Liver (tissue), 9 donors: ENCODE data around the gene PGBD2. TPM values are rescaled to one million over a fixed set of nuclear protein-coding genes. Genes with fewer than 3 reads are reported as not detected.
A peak's percentile ranks its signal among the peaks of the same experiment; 100 is the strongest.

ENCODE experiments used
- DNase-seq: peaks from one replicate; pipeline ENCODE4 v3.0.0-alpha.2; 2017; ENCODE audit warnings: low spot score
- H3K27ac ChIP-seq, 2 donors: one replicate each; pipeline ENCODE4 v1.7.0; 2013; ENCODE audit warnings: inconsistent platforms in 2 of 2, low read length in 2 of 2, control low read depth in 1 of 2, low read depth in 1 of 2, mild to moderate bottlenecking in 1 of 2
- H3K27me3 ChIP-seq, 4 donors: one replicate each; pipeline versions ENCODE4 v1.6.1 to v1.7.0; 2013; ENCODE audit warnings: low read length in 3 of 4, inconsistent platforms in 1 of 4, mild to moderate bottlenecking in 1 of 4, moderate library complexity in 1 of 4; ENCODE audit not compliant: control insufficient read depth in 4 of 4, insufficient read depth in 4 of 4
- H3K36me3 ChIP-seq, 4 donors: one replicate each; pipeline versions ENCODE4 v1.6.1 to v1.7.0; 2013; ENCODE audit warnings: low read length in 3 of 4, mild to moderate bottlenecking in 3 of 4, low read depth in 1 of 4, moderate library complexity in 1 of 4; ENCODE audit not compliant: control insufficient read depth in 4 of 4, insufficient read depth in 3 of 4
- H3K4me1 ChIP-seq, 4 donors: one replicate each; pipeline versions ENCODE4 v1.6.1 to v1.7.0; 2013; ENCODE audit warnings: low read length in 3 of 4, mild to moderate bottlenecking in 3 of 4, moderate library complexity in 1 of 4; ENCODE audit not compliant: control insufficient read depth in 4 of 4, insufficient read depth in 4 of 4
- H3K4me3 ChIP-seq, 3 donors: one replicate each; pipeline versions ENCODE4 v1.6.1 to v1.7.0; 2013; ENCODE audit warnings: low read length in 3 of 3, control low read depth in 1 of 3, low read depth in 1 of 3, mild to moderate bottlenecking in 1 of 3
- H3K9ac ChIP-seq, 2 donors: one replicate each; pipeline ENCODE4 v1.7.0; 2013; ENCODE audit warnings: low read length in 2 of 2, mild to moderate bottlenecking in 2 of 2, moderate library complexity in 2 of 2, control low read depth in 1 of 2, low read depth in 1 of 2
- H3K9me3 ChIP-seq, 4 donors: one replicate each; pipeline versions ENCODE4 v1.6.1 to v1.7.0; 2013; ENCODE audit warnings: low read length in 3 of 4; ENCODE audit not compliant: control insufficient read depth in 4 of 4
- ATF3 ChIP-seq: IDR thresholded peaks from 2 replicates; pipeline ENCODE4 v1.6.1; 2016; ENCODE audit warnings: antibody characterized with exemption
- EGR1 ChIP-seq, 2 donors: IDR thresholded peaks; 2 replicates each; pipeline ENCODE4 v1.6.1; 2016 to 2018; ENCODE audit warnings: antibody characterized with exemption in 2 of 2, low read depth in 2 of 2
- FOXA1 ChIP-seq: IDR thresholded peaks from 2 replicates; pipeline ENCODE4 v1.6.1; 2016; ENCODE audit warnings: antibody characterized with exemption
- HNF4A ChIP-seq, 2 donors: conservative IDR thresholded peaks; 2 replicates each; pipeline ENCODE4 v1.6.1; 2016; ENCODE audit warnings: antibody characterized with exemption in 2 of 2, mild to moderate bottlenecking in 2 of 2
- HNF4G ChIP-seq: IDR thresholded peaks from 2 replicates; pipeline ENCODE4 v1.6.1; 2016; ENCODE audit warnings: antibody characterized with exemption
- MAX ChIP-seq: IDR thresholded peaks from 2 replicates; pipeline ENCODE4 v1.6.1; 2016; ENCODE audit warnings: antibody characterized with exemption
- RAD21 ChIP-seq, 2 donors: IDR thresholded peaks; 2 replicates each; pipeline ENCODE4 v1.6.1; 2016; ENCODE audit warnings: antibody characterized with exemption in 2 of 2, mild to moderate bottlenecking in 2 of 2
- SP1 ChIP-seq: IDR thresholded peaks from 2 replicates; pipeline ENCODE4 v1.6.1; 2018; ENCODE audit warnings: antibody characterized with exemption, mild to moderate bottlenecking
- TAF1 ChIP-seq: conservative IDR thresholded peaks from 2 replicates; pipeline ENCODE4 v1.6.1; 2016; ENCODE audit warnings: antibody characterized with exemption, mild to moderate bottlenecking
- YY1 ChIP-seq: IDR thresholded peaks from 2 replicates; pipeline ENCODE4 v1.6.1; 2016; ENCODE audit warnings: antibody characterized with exemption, mild to moderate bottlenecking
- WGBS: extraction: QIAGEN DNeasy Blood & Tissue Kit; methylation state at CpG from one replicate; pipeline ENCODE4 v1.1.7; 2013; 5-methylcytosine and 5-hydroxymethylcytosine counted together
- polyA plus RNA-seq, 2 donors: library from polyadenylated mRNA; stranded (reverse) in 1 of 2; unstranded in 1 of 2; fragments of 200-250 nt in 1 of 2; fragments of >200 nt in 1 of 2; fragmentation: Nextera tagmentation in 1 of 2; extraction: Ambion mirVana in 1 of 2; gene quantifications; one replicate each; pipeline versions ENCODE4 v1.2.1 to v1.2.3, GENCODE V29; 2013 to 2015
- total RNA-seq, 2 donors: library from RNA; depleted of rRNA; stranded (reverse); fragments of >200 nt; gene quantifications; one replicate each; pipeline ENCODE4 v1.2.3, GENCODE V29; 2014
- TF ChIP-seq, protein P1 (sequence below): fragments of 150-350 bp; IDR thresholded peaks from 2 replicates; pipeline ENCODE4 v1.5.1; 2017; ENCODE audit warnings: improper control_type of control experiment, low read depth, low read length; ENCODE audit not compliant: missing input control
- donor health status: healthy.
- donor health status: healthy.
- donor health status: healthy.
- donor health status: healthy.
- donor health status: healthy.

Gene PGBD2
- total and polyA plus RNA-seq, 4 donors, result 2.6 to 11.1 (median 4.7) TPM

DNA sequence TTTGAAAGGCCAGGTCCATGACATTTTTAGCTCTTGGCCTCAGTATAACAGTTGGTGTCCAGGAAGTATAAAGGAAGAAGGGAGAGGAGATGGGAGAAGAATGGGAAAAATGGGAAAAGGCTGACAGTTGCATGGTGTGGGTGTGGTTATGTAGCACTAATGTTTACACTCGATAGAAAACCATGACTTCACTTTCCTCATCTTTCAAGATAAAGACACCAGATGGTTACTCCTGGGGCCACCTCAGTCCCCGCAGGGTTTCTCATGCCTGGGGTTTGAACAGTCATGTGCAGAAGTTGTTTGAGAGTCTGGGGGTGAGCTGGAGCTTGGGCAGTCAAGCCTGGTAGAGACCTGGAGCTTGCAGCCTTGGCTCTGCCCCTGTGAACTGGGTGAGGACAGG lies 7.9 kb downstream of the PGBD2 start:
- no peak for TF ChIP-seq FOXA1
- TF ChIP-seq HNF4G, result no peak
- TF ChIP-seq, protein P1, sequence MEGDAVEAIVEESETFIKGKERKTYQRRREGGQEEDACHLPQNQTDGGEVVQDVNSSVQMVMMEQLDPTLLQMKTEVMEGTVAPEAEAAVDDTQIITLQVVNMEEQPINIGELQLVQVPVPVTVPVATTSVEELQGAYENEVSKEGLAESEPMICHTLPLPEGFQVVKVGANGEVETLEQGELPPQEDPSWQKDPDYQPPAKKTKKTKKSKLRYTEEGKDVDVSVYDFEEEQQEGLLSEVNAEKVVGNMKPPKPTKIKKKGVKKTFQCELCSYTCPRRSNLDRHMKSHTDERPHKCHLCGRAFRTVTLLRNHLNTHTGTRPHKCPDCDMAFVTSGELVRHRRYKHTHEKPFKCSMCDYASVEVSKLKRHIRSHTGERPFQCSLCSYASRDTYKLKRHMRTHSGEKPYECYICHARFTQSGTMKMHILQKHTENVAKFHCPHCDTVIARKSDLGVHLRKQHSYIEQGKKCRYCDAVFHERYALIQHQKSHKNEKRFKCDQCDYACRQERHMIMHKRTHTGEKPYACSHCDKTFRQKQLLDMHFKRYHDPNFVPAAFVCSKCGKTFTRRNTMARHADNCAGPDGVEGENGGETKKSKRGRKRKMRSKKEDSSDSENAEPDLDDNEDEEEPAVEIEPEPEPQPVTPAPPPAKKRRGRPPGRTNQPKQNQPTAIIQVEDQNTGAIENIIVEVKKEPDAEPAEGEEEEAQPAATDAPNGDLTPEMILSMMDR, result no peak
- no peak for TF ChIP-seq RAD21 (IDR thresholded peaks at IDR 0.05)
- TF ChIP-seq EGR1 (IDR thresholded peaks at IDR 0.05; ENCODE audit: low read depth in 2 of 2), result no peak
- Histone ChIP-seq H3K27ac (no peak overlapping the region), H3K4me1 (no peaks in the 10 kb centered on the region), H3K4me3 (no peak overlapping the region), H3K9me3 (no peaks in the 10 kb centered on the region), H3K27me3 (no peaks in the 10 kb centered on the region), H3K36me3 (peaks cover 9 to 39% (median 36%) of the 10 kb centered on the region in 4 donors), H3K9ac (no peak overlapping the region)
- 88% methylated on average over 2 of the region's 2 CpGs for WGBS
- peak; percentile 71 for DNase-seq

GRCh38 chr1:248914796-248915381 lies 8.9 kb downstream of the PGBD2 start:
- Histone ChIP-seq H3K27ac (no peak overlapping the region), H3K9me3 (no peaks in the 10 kb centered on the region), H3K36me3 (peaks cover 9 to 43% (median 37%) of the 10 kb centered on the region in 4 donors), H3K4me3 (no peak overlapping the region), H3K4me1 (no peaks in the 10 kb centered on the region), H3K27me3 (no peaks in the 10 kb centered on the region), H3K9ac (no peak overlapping the region)
- DNase-seq, result peak; percentile 33
- TF ChIP-seq HNF4A (conservative IDR thresholded peaks at IDR 0.05) (no peak), YY1 (no peak), SP1 (no peak)
- WGBS, result 98% methylated on average over 5 of the region's 5 CpGs

DNA sequence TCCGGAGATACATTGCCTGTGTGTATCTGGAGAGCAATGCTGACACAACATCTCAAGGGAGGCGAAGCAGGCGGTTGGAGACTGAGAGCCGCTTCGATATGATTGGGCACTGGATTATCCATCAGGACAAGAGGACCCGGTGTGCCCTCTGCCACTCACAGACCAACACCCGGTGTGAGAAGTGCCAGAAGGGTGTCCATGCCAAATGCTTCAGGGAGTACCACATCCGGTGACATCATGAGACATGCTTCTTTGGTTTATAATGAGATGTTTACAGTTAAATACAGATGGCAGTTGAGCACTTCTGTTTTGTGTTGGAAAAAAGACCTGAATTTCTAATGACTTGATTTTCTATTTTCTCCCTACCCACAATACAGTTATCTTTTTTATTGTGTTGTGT lies 12.1 kb downstream of the PGBD2 start:
- Histone ChIP-seq H3K4me3 (no peak overlapping the region), H3K27ac (no peak overlapping the region), H3K27me3 (no peaks in the 10 kb centered on the region), H3K9ac (no peak overlapping the region), H3K4me1 (no peaks in the 10 kb centered on the region), H3K36me3 (peaks cover 7 to 43% (median 37%) of the 10 kb centered on the region in 4 donors), H3K9me3 (no peaks in the 10 kb centered on the region)
- TF ChIP-seq RAD21 (IDR thresholded peaks at IDR 0.05) (no peak), EGR1 (IDR thresholded peaks at IDR 0.05; ENCODE audit: low read depth in 2 of 2) (no peak)
- 96% methylated on average over 8 of the region's 8 CpGs for WGBS
- no peak for DNase-seq

DNA sequence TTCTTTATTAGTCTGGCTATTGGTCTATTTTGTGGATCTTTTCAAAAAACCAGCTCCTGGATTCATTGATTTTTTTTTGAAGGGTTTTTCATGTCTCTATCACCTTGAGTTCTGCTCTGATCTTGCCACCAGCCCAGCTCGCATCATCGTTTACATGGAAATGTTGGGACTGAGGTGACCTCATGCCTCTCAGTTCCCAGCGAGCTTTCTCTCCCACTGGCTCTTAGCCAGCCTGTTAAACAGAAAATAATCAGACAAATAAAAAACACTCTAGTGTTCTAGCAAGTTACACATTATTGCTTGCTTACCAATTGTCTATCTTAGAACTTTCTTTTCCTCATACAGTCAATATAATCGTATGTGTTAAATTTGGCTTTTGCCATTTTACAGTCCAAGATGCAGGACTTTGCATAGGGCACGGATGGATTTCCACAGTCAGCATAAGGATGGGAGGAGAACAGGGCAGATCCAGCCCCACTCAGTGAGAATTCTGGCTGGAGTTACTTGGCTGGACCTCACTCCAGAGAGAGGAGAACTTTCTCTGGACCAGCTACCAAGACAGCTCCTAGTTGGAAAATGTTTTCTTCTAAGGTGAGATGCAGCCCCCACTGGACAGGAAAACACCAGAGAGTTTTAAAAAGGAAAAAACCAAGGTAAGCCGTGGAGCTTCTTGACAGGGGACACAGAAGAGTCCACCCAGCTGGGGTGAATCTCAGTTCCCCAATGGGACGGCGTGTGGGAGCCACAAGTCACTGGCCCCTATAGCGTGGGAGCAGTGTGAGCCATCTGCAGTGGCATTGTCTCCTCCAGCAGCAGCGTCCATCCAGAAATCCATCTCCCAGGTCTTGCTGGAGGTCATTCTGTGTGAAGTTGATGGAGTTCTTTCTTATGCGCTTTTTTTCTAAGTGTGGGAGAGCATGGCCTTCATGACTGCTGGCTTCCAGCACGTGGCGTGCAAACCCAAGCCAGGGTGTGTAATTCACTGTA lies 17.6 kb downstream of the PGBD2 start:
- no peaks in the 10 kb centered on the region for H3K27me3 ChIP-seq
- no peak for DNase-seq
- no peak for TF ChIP-seq SP1
- TF ChIP-seq, protein P1, result no peak
- no peak for TF ChIP-seq TAF1
- TF ChIP-seq HNF4G, result no peak
- TF ChIP-seq MAX, result no peak
- no peak for TF ChIP-seq RAD21 (IDR thresholded peaks at IDR 0.05)
- TF ChIP-seq ATF3, result no peak
- TF ChIP-seq EGR1 (IDR thresholded peaks at IDR 0.05; ENCODE audit: low read depth in 2 of 2), result no peak
- H3K36me3 ChIP-seq, result peaks cover 0 to 4% (median 2%) of the 10 kb centered on the region in 4 donors
- no peak overlapping the region for H3K27ac ChIP-seq
- no peaks in the 10 kb centered on the region for H3K9me3 ChIP-seq
- no peak overlapping the region for H3K4me3 ChIP-seq
- WGBS, result 70% methylated on average over 13 of the region's 13 CpGs
- H3K4me1 ChIP-seq, result no peaks in the 10 kb centered on the region
- peak overlapping the region in 1 of 2 donors; percentile 5 for H3K9ac ChIP-seq
